Nephron (organoid): Measurements from ENCODE around the gene MRPS33.

Experiments used
- H3K27ac Mint-ChIP-seq, 3 experiments: 2 replicates each; pipeline ENCODE4 v1.8.0; 2020; ENCODE audit warnings: mixed read lengths in 3 of 3, mild to moderate bottlenecking in 2 of 3, moderate library complexity in 1 of 3
- H3K27me3 Mint-ChIP-seq: 2 replicates; pipeline ENCODE4 v1.8.0; 2021; ENCODE audit warnings: low read depth, mild to moderate bottlenecking, moderate library complexity, mixed read lengths
- H3K36me3 Mint-ChIP-seq: 2 replicates; pipeline ENCODE4 v1.8.0; 2020; ENCODE audit warnings: low read depth, mixed read lengths
- H3K4me1 Mint-ChIP-seq: 2 replicates; pipeline ENCODE4 v1.8.0; 2020; ENCODE audit warnings: mixed read lengths
- H3K4me3 Mint-ChIP-seq, 3 experiments: 2 replicates each; pipeline ENCODE4 v1.8.0; 2020; ENCODE audit warnings: mild to moderate bottlenecking in 3 of 3, mixed read lengths in 3 of 3, moderate library complexity in 2 of 3
- H3K9me3 Mint-ChIP-seq: 2 replicates; pipeline ENCODE4 v1.8.0; 2020; ENCODE audit warnings: mixed read lengths
- TF ChIP-seq, protein P1 (sequence below), 3 experiments: fragments of 200-600 bp; sonication (generic); IDR thresholded peaks; one replicate each; pipeline ENCODE4 v1.5.0; 2021; ENCODE audit warnings: antibody characterized with exemption in 3 of 3; ENCODE audit not compliant: unreplicated experiment in 3 of 3

MRPS33 gene

DNA sequence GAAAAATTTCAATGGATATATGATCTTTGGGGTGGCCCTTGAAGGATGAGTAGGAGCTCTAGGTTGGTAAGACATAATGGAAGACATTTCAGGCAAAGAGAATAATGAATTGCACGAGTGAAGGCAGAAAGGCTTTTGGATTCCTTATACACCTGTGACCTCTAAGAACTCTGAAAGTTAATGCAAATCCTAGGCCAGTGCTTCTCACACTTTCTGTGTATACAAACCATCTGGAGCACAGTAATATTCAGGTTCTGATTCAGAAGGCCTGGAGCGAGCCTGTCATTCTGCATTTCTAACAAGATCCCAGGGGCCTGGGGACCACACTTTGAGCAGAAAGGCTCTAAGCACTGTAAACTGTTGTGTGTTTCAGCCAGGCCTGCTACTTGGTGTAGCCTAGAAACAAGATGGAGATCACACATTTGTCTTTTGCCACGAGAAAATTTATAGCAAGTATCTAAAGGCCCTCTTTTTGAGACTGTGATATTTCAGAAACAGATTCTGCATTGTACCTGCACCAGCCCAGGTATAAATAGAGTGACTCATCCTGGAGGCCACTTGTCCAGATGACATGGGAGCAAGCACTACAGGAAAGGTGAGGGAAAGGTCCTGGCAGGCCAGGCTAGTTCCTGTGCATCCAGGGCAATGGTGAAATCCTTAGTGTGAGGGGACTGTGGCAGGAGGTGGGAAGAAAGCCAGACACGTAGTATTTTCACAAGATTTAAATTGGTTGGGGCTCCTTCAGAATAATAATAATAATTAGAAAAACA is 24.4 kb downstream of the MRPS33 start:
- Mint-ChIP-seq H3K36me3 (no peaks in the 10 kb centered on the region), H3K27ac (peak overlapping the region in 1 of 3 experiments; percentile 50), H3K4me1 (no peaks in the 10 kb centered on the region), H3K4me3 (no peak overlapping the region), H3K27me3 (peaks cover 8% of the 10 kb centered on the region), H3K9me3 (no peaks in the 10 kb centered on the region)
- TF ChIP-seq, protein P1, sequence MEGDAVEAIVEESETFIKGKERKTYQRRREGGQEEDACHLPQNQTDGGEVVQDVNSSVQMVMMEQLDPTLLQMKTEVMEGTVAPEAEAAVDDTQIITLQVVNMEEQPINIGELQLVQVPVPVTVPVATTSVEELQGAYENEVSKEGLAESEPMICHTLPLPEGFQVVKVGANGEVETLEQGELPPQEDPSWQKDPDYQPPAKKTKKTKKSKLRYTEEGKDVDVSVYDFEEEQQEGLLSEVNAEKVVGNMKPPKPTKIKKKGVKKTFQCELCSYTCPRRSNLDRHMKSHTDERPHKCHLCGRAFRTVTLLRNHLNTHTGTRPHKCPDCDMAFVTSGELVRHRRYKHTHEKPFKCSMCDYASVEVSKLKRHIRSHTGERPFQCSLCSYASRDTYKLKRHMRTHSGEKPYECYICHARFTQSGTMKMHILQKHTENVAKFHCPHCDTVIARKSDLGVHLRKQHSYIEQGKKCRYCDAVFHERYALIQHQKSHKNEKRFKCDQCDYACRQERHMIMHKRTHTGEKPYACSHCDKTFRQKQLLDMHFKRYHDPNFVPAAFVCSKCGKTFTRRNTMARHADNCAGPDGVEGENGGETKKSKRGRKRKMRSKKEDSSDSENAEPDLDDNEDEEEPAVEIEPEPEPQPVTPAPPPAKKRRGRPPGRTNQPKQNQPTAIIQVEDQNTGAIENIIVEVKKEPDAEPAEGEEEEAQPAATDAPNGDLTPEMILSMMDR (IDR thresholded peaks at IDR 0.05; ENCODE audit: unreplicated experiment in 3 of 3): no peak

DNA sequence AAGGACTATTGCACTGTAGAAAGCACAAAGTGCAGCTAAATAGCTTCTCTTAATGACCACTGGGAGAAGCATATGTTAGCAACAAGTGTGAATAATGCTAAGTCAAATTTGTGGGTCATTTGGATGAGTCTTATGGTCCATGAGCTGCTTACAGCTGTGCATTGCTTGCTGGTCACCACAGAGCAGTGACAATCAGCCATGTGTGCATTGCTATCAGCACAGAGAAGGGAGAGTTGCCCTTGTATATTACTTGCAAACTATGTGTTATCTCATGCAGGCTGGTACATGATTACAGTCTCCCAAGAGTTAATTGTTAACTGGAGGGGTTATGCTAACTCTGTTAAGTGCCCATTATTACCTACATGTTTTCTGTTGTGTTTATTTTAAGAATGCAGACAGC is 25.7 kb downstream of the MRPS33 start:
- H3K4me3 Mint-ChIP-seq: no peak overlapping the region
- TF ChIP-seq, protein P1 (IDR thresholded peaks at IDR 0.05; ENCODE audit: unreplicated experiment in 3 of 3): no peak
- peaks cover 8% of the 10 kb centered on the region for H3K27me3 Mint-ChIP-seq
- H3K4me1 Mint-ChIP-seq: no peaks in the 10 kb centered on the region
- no peaks in the 10 kb centered on the region for H3K36me3 Mint-ChIP-seq
- H3K27ac Mint-ChIP-seq: peak overlapping the region; percentile 53 to 77 (median 63)
- no peaks in the 10 kb centered on the region for H3K9me3 Mint-ChIP-seq

DNA sequence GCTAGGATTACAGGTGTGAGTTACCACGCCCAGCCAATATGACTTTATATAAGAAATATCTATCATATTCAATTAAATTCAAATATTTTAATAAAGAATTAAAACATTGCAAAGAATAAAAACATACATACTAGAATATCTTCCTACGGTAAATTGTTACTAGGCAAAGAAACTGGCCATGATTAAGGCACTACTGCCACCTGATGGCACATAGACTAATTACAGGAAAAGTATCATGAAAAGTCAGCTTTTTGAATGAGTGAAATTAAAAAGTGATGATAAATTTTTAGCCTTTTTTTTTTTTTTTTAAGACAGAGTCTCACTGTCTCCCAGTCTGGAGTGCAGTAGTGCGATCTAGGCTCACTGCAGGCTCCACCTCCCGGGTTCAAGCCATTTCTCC is 30.9 kb downstream of the MRPS33 start:
- TF ChIP-seq, protein P1 (IDR thresholded peaks at IDR 0.05; ENCODE audit: unreplicated experiment in 3 of 3): no peak
- no peaks in the 10 kb centered on the region for H3K9me3 Mint-ChIP-seq
- H3K4me3 Mint-ChIP-seq: no peak overlapping the region
- H3K4me1 Mint-ChIP-seq: no peaks in the 10 kb centered on the region
- H3K36me3 Mint-ChIP-seq: no peaks in the 10 kb centered on the region
- H3K27ac Mint-ChIP-seq: no peak overlapping the region
- no peaks in the 10 kb centered on the region for H3K27me3 Mint-ChIP-seq

DNA sequence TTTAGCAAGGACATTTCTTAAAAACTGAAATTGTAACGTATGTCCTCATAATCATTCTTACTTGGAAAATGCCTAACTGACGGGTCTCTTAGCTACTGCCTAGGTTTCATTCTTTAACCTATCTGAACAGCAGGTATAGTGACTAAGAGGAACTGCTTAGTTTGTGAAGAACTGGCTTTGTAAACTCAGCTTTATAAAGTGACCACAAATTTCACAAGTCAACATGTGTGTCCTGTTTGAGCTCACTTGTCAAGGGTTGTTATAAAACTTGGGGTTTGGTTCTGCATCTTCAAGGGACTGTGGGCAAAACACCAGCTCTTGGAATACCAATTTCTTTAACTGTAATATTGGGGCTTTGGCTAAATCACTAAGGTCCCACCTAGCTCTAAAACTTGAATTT is 32.2 kb downstream of the MRPS33 start:
- TF ChIP-seq, protein P1 (IDR thresholded peaks at IDR 0.05; ENCODE audit: unreplicated experiment in 3 of 3): no peak
- Mint-ChIP-seq H3K27ac (no peak overlapping the region), H3K27me3 (no peaks in the 10 kb centered on the region), H3K4me1 (no peaks in the 10 kb centered on the region), H3K9me3 (no peaks in the 10 kb centered on the region), H3K4me3 (no peak overlapping the region), H3K36me3 (no peaks in the 10 kb centered on the region)

DNA sequence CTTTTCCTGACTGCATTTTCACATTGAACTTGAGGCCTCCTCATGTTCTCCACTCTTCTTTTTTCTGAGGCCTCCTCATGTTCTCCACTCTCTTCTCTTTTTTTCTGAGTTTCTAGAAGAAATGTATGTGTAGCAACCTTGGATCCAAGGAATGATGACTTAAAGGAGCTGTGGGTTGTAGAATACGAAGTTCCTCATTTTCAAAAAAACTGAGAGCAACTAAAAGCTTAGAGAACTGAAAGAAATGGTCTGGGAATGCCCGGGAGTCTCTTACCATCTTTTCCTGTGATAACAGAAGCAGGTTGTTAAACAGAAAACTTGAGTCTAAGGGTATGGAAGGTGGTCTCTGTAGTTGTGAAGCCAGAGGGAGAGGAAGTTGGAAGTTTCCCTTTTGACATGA is 32.8 kb downstream of the MRPS33 start:
- Mint-ChIP-seq H3K4me1 (no peaks in the 10 kb centered on the region), H3K4me3 (no peak overlapping the region), H3K36me3 (no peaks in the 10 kb centered on the region), H3K9me3 (no peaks in the 10 kb centered on the region), H3K27ac (no peak overlapping the region), H3K27me3 (no peaks in the 10 kb centered on the region)
- TF ChIP-seq, protein P1 (IDR thresholded peaks at IDR 0.05; ENCODE audit: unreplicated experiment in 3 of 3): no peak

DNA sequence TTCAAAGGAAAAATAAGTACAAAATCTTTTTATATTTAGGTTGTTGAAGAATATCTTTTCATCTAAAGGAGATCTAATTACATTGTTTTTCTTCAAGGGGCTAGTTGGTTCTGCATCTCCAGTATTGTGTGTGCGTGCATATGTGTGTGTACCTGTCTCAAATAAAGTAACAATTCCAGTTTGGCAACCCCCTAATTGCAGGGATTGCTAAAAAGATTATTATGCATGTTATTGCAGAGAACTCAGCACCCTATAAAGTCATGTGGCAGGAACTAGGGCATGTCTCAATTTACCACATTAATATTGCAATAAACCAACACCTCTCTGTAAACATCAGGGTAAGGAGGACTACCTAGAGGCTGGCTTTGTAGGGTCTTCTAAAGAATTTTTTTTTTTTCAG is 37.0 kb downstream of the MRPS33 start:
- Mint-ChIP-seq H3K4me3 (no peak overlapping the region), H3K36me3 (no peaks in the 10 kb centered on the region), H3K9me3 (no peaks in the 10 kb centered on the region), H3K4me1 (no peaks in the 10 kb centered on the region), H3K27ac (no peak overlapping the region), H3K27me3 (no peaks in the 10 kb centered on the region)
- TF ChIP-seq, protein P1 (IDR thresholded peaks at IDR 0.05; ENCODE audit: unreplicated experiment in 3 of 3): no peak
